Measurements from ENCODE around the gene NETO2. TPM values are rescaled to one million over a fixed set of nuclear protein-coding genes. Genes with fewer than 3 reads are reported as not detected.

The NETO2 gene
- total and polyA plus RNA-seq, 2 of the 13 experiments (the other 11 are each of a cell fraction or from before 2014, with no cell fraction given) = 8.2 to 13.5 TPM

DNA sequence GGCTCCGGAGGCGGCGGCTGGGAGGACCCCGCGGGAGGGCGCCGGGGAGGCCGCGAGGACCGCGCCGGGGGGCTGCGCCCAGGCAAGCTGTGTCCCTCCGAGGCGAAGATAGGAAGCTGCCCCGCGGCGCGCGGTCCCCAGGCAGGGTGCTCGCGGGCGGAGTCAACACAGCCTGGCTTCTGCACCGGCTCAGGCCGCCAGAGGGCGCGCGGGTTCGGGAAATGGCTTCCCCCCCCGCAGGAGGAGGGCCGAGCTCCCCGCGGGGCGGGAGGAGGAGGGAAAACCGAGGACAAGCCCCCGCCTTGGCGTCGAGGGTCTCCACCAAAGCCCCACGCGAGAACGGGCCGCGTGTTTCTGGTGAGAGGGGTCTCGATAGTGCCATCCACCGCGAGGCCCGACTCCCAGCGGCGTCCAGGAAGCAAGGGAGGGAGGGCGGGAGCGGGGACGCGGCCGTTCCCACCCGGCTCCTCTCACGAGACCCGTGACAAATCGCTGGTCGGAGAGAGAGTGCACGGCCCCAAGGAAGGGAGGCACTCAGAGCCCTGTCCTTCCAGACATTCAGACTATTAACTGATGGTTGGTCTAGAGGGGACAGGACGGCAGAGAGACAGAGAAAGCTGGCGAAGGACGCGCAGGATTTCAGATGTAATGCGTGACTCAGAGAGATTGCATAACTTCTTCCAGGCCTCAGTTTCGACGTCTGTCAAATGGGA lies 105.8 kb downstream of the NETO2 start (continued):
- TF ChIP-seq MXI1 (IDR thresholded peaks at IDR 0.05; ENCODE audit: borderline replicate concordance, low read depth, low read length) (peak; percentile 62; the same call in 1 of the 3 replicates), ZNF782 (CRISPR knock-in tag; IDR thresholded peaks at IDR 0.05; ENCODE audit: borderline replicate concordance) (peak; percentile 54; the same call in 1 of the 2 replicates), E2F5 (CRISPR knock-in tag; conservative IDR thresholded peaks at IDR 0.05) (peak; percentile 63; the same call in 1 of the 2 replicates), ZNF816 (CRISPR knock-in tag; IDR thresholded peaks at IDR 0.05; ENCODE audit: borderline replicate concordance) (no peak), TCF7L2 (IDR thresholded peaks at IDR 0.05; ENCODE audit: low read depth, low read length) (no peak), RBM22 (optimal IDR thresholded peaks at IDR 0.05; ENCODE audit: low read length) (no peak), KAT8 (CRISPR knock-in tag; IDR thresholded peaks at IDR 0.05) (peak; percentile 74), BCLAF1 (IDR thresholded peaks at IDR 0.05) (no peak), NR2F2 (IDR thresholded peaks at IDR 0.05; ENCODE audit: borderline replicate concordance, low read depth) (no peak), ZFP90 (CRISPR knock-in tag; IDR thresholded peaks at IDR 0.05; ENCODE audit: borderline replicate concordance) (peak; percentile 61; the same call in 1 of the 2 replicates), SKI (IDR thresholded peaks at IDR 0.05; ENCODE audit: partially characterized antibody) (peak; percentile 14), HNF4G (IDR thresholded peaks at IDR 0.05; ENCODE audit: borderline replicate concordance, low read depth, low read length) (no peak), HNF4G (CRISPR knock-in tag; IDR thresholded peaks at IDR 0.05; ENCODE audit: borderline replicate concordance, low read depth) (peak; percentile 70; the same call in 1 of the 2 replicates), ZKSCAN8 (CRISPR knock-in tag; IDR thresholded peaks at IDR 0.05; ENCODE audit: borderline replicate concordance) (no peak), ZNF367 (CRISPR knock-in tag; IDR thresholded peaks at IDR 0.05; ENCODE audit: borderline replicate concordance) (peak; percentile 33; the same call in 1 of the 2 replicates), PAWR (CRISPR knock-in tag; IDR thresholded peaks at IDR 0.05; ENCODE audit: borderline replicate concordance) (no peak), HOXA7 (CRISPR knock-in tag; IDR thresholded peaks at IDR 0.05) (no peak), ZNF337 (CRISPR knock-in tag; IDR thresholded peaks at IDR 0.05; ENCODE audit: borderline replicate concordance, low read depth) (no peak), MLLT10 (CRISPR knock-in tag; IDR thresholded peaks at IDR 0.05) (no peak), SRSF9 (IDR thresholded peaks at IDR 0.05; ENCODE audit: borderline replicate concordance, insufficient read depth, low read depth, low read length, poor library complexity, severe bottlenecking) (no peak), ZNF10 (CRISPR knock-in tag; IDR thresholded peaks at IDR 0.05; ENCODE audit: borderline replicate concordance, low read depth) (no peak), IKZF4 (CRISPR knock-in tag; IDR thresholded peaks at IDR 0.05; ENCODE audit: borderline replicate concordance, low read depth, not compliant biosample characterization) (no peak), HNRNPL (IDR thresholded peaks at IDR 0.05; ENCODE audit: low read depth, low read length) (0 out of 2 replicates have a peak, but pooled peaks have one; percentile 16), SCMH1 (CRISPR knock-in tag; IDR thresholded peaks at IDR 0.05; ENCODE audit: borderline replicate concordance) (no peak)
- TF ChIP-seq, protein P1, sequence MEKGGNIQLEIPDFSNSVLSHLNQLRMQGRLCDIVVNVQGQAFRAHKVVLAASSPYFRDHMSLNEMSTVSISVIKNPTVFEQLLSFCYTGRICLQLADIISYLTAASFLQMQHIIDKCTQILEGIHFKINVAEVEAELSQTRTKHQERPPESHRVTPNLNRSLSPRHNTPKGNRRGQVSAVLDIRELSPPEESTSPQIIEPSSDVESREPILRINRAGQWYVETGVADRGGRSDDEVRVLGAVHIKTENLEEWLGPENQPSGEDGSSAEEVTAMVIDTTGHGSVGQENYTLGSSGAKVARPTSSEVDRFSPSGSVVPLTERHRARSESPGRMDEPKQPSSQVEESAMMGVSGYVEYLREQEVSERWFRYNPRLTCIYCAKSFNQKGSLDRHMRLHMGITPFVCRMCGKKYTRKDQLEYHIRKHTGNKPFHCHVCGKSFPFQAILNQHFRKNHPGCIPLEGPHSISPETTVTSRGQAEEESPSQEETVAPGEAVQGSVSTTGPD (CRISPR knock-in tag; IDR thresholded peaks at IDR 0.05) = no peak

Data from HepG2 (cell line).